HG02870 (cell line): Measurements from ENCODE around the gene IKZF2.

Source experiments
- ATAC-seq: cut with Tn5 transposase; IDR thresholded peaks from one replicate; pipeline ENCODE4 v1.9.1; 2021; ENCODE audit warnings: mild to moderate bottlenecking, moderate library complexity; ENCODE audit not compliant: unreplicated experiment

Gene IKZF2

DNA sequence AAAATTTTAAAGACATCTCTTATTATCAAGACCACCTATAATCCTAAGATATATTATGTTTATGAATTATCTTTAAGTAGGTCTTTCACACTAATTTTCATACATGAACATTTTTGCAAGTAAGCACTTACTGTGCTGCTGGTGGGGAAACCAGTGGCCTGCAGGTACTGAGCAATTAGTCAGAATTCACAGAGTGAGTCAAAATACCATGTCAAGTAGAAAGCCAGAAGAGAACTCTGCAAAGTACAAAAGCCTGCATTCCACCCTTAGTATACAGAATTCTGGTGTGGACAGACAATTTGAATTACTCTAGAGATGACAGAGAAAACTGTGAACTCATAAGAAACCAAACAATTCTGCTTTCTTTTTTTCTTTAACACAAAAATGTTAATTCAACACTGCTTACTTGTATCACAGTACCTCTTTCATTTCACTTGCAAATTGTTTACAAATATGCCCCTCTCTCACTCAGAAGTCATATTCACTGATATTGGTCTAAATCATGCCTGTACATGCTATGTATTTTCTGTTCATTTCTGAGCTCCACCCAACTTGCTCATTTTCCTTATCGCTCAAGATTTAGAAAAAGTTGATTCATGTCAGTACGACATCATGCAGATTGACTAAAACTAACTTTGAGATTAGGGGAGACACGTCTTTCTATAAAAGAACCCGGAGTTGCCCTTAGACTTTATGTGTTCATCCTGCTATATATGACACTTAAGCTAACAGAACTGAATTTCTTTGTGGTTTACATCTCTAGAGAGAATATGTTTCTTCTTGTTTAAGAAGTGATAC, 182.9 kb downstream of the IKZF2 start:
- peak; percentile 93 for ATAC-seq

DNA sequence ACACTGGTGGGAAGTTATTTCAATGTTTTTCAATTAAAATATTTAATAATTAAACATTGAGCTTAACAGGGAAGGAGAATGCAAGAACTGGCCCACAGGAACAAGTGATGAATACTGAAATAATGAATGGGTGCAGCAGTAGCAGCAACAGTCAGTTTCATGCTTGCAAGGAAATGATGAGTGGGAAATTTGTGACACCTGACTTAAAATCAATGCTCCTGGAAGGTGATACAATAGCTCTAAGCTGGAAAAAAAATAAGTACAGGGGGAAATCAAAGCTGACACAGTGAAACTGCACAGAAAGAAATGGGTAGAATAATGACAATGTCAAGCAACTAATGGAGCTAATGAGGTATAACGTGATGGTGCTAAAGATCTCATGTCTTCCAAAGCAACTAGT, 184.5 kb downstream of the IKZF2 start:
- no peak for ATAC-seq

DNA sequence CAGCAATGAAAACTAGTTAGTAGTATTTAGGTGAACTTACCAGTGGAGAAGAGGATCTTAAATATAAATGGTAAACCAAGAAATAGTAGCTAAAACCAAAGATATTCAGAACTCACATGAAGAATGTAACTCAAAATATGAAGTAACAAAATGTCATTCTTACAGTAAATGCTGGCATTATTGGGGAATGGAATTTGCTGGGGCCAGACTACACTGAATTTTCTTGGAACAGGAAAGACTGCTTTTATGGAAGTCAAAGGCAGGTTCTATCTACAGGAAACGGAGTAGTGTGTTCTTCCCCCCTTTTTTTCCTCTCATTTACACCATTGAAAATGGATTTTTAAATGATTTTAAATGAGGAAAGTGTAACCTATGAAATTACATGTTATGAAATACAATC, 188.7 kb downstream of the IKZF2 start:
- ATAC-seq, result no peak

DNA sequence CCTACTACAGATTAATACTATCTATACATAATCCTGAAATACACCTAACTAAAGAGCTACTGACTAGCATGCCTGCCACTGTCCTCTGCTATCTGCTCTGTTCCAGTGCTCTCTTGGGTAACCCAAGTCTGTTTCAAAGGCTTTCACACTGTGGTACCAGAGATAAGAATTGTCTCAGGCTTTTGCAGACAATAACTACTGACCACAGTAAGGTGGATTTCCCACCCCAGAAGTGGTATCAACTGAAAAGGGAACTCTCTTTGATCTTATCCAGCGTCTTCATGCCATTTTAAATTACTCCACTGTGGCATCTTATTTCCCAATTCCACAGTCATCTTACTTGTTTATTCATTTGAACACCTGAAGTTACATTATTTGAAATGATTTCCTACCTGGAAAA, 190.2 kb downstream of the IKZF2 start:
- no peak for ATAC-seq

DNA sequence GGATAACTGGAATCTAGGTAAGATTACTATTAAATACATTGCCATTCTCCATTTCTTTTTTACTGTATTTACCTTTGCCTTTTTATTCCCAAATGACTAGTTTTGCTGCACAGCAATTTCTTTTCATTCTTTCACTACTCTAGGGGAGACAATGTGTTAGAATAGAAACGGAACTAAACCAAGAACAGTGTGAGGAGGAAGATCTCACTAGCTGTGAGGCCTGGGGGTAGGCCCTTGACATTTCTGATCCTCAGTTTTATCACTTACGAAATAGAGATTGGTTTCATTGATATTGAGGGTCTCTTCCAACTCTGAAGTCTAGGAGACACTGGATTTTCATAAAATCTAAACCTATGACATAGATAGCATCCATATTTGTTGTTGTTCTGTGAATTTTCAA, 191.1 kb downstream of the IKZF2 start:
- ATAC-seq, result no peak

DNA sequence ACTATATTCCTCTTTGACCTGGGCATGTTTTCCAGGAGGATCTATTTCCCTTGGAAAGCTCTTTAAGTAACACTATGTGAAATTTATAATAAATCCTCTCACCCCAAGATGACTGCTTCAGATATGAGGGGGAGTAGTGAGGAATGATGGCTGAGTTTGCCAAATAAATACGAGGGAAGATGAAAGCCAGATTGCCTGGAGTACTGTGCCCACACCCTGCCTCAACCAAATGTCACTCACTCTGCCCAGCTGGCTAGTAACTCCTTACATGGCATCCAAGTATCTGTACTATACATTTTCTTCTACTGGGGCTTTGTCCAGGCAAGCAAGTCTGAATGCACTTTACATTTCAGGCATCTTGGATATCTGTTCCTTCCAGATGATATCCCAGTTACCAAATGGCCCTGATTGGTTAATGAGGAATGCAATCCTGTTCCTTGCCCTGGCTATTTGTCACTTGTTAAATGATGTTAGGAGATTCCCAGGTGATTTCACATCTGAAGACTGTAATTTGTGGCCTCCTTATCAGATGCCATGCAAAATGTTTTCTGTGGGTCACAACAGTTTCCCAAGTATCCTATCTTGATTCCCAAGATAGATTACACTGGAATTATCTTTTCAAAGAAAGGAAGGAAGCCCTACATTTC, 191.8 kb downstream of the IKZF2 start:
- ATAC-seq, result no peak

DNA sequence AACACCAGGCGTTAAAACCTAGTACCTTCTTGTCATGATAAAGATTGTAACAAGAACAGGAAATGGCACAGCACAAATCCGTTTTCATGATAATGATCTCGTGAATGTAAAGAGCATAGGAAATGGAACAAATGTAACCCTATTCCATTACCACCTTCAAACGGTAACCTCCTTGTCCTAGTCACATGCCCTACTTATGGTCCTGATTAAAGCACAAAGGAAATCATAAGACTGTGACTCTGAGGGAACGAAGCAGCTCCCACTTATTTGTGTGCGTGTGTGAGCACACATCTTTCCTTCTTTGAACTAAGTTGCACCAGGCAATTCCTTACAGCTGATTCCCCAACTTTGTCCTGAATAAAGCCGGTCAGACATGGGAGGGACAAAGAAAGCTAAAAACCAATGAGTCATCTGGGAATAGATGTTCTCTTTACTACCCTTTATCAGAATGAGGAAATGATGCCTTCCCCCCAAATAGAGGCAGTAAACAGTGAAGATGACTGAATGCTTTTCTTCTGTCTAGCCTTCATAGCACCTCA, 192.6 kb downstream of the IKZF2 start:
- no peak for ATAC-seq

DNA sequence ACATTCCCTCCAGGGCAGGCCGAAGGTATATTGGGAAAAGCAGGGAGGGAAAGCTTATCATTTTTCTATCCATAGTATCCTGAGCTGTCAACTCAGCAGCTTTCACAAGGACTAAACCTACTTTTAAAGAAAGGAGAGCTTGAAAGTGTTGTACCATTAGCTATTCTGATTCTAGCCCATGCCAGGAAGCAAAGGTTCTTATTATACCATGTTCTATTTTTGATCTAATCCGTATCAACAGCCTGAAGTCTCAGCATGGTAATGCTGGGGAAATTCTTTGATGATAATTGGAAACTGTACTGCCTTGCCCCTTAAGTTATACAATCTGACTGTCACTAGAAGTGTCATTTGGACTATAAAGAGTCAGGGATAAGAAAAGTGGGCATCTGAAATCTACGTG, 193.3 kb downstream of the IKZF2 start:
- no peak for ATAC-seq

DNA sequence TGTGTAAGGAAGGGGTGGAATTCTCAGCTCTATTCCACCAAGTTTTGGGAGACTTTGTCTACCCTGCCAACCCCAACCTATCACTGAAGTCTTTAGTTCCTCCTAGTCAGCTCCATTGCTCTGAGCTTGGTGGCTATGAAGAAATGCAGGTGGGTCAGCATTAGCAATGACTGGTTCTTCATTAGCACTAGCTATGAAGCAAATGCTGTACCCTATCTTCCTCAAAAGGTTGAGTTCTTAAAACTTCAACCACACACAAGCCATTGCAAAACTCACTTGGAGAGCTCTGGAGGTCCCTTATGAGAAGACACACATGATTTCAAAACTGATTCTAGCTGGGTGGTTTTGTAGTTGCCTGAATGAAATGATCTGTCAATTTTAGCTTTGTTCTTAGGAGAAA, 193.8 kb downstream of the IKZF2 start:
- ATAC-seq, result no peak

DNA sequence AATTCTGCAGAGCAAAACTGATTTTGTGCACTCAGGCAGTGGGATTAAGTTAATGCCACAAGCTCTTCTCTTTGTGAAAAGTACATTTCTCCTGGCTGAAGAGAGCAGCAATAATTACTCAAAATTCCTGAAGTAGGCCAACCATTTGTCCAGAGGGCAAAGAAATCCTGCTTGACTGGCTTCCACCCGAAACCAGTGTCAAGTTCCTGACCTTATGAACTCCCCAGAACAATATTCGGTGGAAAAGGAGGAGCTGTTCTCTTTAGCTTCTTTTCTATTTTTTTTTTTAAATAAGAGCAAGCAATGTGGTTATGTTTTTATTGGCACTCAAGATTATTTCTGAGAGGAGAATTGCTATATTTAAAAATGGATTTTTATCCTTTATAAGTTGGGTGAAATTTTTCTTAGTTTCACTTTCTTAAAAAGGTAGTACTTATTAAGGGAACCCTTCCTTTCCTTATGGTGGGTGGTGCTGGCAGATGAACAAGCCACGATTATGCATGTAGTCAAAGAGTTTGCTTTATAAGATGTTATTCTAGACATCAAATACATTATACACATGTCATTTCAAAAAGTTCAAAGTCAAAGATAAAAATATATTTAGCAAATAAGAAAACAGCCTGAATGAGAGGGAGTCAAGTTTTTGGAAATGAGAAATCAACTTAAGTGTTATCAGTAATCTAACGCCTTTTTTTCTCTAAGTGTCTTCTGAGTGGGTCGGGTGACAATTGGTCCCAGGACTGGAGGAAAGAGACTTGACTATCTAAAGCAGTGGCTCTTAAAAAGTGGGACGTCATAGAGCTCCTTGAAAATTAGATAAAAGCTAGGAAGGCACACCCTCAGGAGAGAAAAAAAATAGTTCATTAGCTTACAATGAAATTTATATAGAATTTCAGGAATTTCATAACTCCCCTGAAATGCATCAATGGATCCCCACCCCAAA, 194.5 kb downstream of the IKZF2 start:
- ATAC-seq, result no peak

DNA sequence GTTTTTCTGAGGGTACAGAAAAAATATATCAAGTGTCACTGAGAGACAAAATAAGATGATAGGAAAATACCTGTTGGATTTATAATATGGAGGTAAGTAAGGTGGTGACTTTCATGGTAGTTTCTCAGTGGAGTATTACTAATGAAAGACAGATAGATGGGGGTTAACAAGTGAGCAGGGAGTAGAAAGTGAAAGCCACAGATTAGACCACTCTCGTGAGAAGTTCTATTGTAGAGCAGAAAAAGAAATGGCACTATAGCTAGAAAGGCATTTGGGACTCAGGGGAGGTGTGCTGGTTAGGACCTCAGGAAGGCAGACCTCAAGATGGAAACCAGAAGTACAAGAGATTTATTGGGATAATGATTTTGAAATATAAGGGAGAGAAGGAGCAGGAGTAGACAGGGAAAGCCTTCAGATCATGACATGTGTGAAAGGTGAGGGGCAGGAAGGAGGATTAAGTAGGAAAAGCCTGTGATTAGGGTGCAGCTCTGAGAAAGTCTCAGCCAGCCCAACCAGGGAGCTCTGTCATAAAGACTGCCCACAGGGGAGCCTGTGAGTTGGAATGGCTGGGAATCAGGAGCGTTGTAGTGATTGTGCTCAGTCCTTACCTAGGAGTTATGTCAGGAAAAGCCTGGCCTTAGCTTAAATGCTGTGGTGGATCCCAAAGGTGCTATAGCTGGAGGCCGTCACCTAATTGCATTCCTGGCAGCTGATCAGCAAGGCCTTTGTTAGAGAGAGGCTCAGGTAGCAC, 198.1 kb downstream of the IKZF2 start:
- ATAC-seq, result peak; percentile 90

DNA sequence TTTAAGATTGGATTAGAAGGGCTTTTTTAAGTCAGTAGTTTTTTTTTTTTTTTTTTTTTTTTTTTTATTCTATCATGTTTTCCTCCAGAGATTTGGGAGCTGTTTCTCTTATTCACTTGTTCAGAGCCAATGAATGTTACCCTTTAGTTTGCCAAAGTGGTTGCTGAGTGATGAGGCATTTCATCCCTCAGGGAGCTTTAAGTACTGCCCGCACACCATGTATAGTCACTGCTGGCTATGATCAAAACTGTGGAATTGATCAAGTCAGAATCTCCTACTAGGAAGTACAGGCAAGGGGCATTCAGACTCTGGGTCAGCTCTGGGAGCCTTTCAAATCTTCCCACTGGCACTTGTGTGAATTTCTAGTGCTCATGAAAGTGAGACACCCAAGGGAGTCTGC, 201.6 kb downstream of the IKZF2 start:
- no peak for ATAC-seq
